HTR-8/SVneo (cell line): ENCODE data around the gene IL3RA.

Experiments used
- DNase-seq: peaks from one replicate; pipeline ENCODE4 v3.0.0; 2011; ENCODE audit warnings: low spot score, mixed read lengths; ENCODE audit not compliant: insufficient read length
- FAIRE-seq: peaks from 2 replicates; lab custom pipeline; 2011; peaks lifted over from hg19 to GRCh38; lab: Jason Lieb, UNC

IL3RA gene

DNA sequence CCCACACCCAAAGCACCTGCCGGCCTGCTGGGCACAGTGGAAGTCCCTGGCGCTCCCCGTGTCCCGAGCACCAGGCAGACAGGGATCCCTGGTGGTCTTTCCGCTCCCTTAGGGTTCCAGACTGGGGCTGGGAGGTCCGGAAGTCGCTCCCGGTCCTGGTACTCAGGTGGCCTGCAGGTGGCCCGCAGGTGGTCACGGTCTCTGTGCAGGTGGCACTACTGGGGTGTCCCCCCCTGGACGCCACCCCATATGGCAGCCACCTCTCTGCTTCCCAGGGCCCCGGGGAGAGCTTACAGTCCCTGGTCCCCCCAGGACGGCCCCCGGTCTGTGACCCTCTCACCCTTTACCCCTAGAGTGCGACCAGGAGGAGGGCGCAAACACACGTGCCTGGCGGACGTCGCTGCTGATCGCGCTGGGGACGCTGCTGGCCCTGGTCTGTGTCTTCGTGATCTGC, 41.7 kb downstream of the IL3RA start:
- FAIRE-seq (no peak), DNase-seq (no peak)

- DNase-seq: no peak
- FAIRE-seq: no peak
Measured at GRCh38 chrX:1380672-1381233, 44.2 kb downstream of the IL3RA start.

DNA sequence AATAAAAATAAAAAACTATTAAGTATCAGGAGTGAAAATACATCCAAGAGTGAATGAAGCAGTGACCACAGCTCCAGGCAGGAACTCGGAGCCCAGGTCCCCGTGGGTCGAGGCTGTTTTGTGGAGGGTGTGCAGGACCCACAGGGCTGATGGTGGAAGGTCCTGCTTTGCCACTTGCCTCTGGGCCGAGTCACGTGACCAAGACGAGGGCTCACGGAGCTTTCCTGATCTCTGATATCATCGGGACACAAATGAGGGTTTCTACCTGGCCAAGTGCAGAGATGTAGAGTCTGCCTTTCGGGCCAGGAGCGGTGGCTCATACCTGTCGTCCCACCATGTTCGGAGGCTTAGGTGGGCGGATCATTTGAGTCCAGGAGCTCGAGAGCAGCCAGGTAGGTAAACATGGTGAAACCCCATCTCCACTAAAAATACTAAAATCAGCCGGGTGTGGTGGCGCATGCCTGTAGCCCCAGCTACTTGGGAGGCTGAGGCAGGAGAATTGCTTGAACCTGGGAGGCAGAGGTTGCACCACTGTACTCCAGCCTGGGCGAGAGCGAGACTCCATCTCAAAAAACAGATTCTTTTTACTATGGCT, 48.2 kb downstream of the IL3RA start:
- FAIRE-seq (no peak), DNase-seq (no peak)

GRCh38 chrX:1385253-1386223, 49.0 kb downstream of the IL3RA start:
- FAIRE-seq: no peak
- DNase-seq: no peak

DNA sequence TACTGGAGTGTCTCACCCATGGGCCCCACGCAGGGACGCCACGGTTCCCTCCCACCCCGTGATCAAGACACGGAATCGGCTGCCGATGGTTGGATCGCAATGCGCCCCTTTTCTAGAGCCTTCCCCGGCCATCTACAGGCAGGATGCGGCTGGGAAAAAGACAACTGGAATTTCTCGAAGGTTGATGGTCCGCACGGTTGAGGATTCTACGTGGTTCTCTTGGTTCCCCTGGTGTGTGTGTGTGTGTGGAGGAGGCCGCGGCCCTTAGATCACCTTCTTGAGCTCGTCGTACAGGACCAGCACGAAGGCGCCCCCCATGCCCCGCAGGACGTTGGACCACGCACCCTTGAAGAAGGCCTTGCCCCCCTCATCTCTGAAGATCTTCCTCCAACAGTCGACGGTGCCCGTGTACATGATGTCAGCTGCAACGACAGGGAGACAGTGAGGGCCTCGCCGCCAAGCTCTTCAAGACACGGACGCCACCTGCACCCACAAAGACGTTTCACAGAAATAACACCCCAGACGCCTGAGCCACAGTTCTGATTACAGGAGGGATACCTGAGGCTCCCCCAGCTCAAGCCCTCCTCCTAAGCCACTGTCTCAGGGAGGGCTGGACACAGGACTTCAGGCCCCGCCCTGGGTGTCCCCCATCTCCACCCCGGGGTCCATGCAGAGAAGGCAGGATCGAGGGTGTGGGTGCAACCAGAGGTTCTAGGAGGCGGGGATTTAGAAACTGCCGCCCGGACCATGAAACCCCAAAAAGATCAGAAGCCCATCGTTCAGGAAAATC, 49.9 kb downstream of the IL3RA start:
- no peak for DNase-seq
- FAIRE-seq: no peak

DNA sequence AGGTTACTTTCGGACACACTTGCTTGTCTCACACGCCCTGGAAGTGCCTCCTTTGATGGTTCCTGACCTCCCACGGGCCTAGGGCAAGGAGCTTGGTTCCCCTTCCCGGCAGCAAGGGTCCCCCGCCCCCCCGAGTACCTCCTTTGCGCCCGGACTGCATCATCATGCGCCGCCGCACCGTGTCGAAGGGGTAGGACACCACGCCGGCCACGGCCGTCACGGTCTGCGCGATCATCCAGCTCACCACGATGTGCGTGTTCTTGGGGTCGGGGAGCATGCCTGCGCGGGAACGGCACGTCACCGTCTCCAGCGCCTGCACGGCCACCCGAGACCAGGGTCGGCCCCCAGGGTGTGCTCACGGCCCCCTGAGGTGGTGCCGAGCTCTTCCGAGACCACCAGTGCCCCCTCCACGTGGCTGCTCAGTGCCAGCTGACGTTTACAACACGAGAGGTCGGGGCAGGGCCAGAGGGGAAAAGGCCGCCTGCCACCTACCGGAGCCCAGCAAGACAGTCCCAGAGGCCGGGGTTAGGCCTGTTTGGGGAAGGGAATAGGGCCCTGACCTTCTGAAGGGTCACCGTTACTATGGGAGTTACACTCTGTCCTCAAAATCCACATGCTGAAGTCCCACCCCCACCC, 50.7 kb downstream of the IL3RA start:
- FAIRE-seq (no peak), DNase-seq (no peak)

DNA sequence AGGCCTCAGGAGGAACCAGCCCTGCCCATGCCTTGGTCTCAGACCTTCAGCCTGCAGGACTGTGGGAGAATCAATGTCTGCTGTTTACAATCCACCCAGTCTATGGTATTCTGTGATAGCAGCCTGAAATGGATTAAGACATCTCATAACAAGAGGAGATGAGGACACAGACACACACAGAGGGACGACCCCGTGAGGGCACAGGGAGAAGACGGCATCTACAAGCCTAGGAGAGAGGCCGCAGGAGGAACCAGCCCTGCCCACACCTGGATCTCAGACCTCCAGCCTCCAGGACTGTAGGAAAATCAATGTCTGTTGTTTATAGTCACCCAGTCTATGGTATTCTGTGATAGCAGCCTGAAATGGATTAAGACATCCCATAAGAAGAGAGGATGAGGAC, 52.1 kb downstream of the IL3RA start:
- DNase-seq (no peak), FAIRE-seq (no peak)

- DNase-seq: no peak
- FAIRE-seq: no peak
Measured at GRCh38 chrX:1389181-1389992, 52.8 kb downstream of the IL3RA start.

GRCh38 chrX:1389993-1390285, 53.4 kb downstream of the IL3RA start:
- FAIRE-seq (no peak), DNase-seq (no peak)

DNA sequence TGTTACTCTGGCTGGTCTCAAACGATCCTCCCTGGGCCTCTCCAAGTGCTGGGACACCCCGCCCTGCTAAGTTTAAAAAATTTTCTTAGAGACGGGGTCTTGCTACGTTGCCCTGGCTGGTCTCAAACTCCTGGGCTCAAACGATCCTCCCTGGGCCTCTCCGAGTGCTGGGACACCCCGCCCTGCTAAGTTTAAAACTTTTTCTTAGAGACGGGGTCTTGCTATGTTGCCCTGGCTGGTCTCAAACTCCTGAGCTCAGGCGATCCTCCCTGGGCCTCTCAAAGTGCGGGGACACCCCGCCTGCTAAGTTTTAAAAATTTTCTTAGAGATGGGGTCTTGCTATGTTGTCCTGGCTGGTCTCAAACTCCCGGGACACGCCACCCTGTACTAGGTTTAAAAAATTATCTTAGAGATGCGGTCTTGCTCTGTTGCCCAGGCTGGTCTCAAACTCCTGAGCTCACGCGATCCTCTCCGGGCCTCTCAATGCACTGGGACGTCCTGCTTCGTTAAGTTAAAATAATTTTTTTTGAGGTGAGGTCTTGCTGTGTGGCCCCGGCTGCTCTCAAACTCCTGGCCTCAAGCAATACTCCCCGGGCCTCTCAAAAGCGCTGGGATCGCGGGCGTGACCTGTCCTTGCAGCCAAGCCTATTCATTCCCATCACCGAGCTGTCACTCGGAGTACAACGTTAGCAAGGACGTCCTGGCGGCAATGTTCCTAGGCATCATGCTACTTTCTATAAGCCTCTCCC, 54.2 kb downstream of the IL3RA start:
- FAIRE-seq (no peak), DNase-seq (no peak)

- FAIRE-seq (peak; percentile 99), DNase-seq (peak; percentile 87)
Measured at GRCh38 chrX:1391370-1391706, 54.8 kb downstream of the IL3RA start.

- FAIRE-seq (no peak), DNase-seq (peak; percentile 97)
Measured at GRCh38 chrX:1391707-1392375, 55.3 kb downstream of the IL3RA start, which contains the start of gene SLC25A6. Gene SLC25A6 (minus strand): TSS chrX:1392113. CDS start chrX:1392009, 104 bp downstream.

GRCh38 chrX:1392376-1393068, 55.9 kb downstream of the IL3RA start:
- FAIRE-seq: no peak
- DNase-seq: peak; percentile 44

GRCh38 chrX:1393871-1394615, 57.5 kb downstream of the IL3RA start:
- FAIRE-seq: no peak
- DNase-seq: no peak

DNA sequence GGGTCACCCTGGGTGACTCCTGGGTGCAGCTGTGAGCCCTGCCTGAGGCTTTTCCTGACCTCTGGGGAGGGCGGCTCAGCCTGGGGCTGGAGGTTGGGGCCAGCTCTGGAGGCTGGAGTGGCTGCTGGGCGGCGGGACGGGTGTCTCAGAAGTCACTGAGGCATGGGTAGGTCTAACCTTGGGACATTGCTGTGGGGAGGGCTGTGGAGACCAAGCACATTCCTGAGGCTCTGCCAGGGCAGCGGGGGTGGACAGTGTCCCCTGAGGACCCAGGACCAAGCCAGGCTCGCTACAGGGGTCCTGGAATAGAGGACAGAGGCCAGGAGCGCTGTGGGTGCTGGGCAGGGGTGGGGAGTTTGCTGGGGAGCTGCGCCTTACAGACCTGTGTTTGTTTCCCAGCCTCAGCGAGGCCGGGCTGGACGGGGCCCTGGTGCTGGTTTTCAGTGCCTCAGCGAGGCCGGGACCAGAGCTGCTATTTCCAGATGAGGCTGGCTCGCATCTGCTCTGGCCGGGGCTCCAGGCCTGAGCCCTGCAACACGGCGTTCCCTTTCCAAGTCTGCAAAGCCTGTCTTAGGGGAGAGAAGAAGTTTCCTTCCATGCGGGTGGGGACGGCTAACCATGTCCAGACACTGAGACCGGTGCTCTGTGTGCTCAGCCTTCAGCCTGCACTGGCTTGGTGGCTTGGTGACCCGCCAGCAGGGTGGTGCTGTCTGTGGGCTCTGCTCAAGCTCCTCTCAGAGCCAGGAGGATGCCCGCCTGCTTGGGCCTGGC, 58.3 kb downstream of the IL3RA start:
- FAIRE-seq: peak; percentile 26
- DNase-seq: no peak

- FAIRE-seq (peak; percentile 59), DNase-seq (no peak)
Measured at GRCh38 chrX:1395646-1396216, 59.1 kb downstream of the IL3RA start.
